ENCODE measurements around the gene CRIP1. TPM values are rescaled to one million over a fixed set of nuclear protein-coding genes. Genes with fewer than 3 reads are reported as not detected.
A peak's percentile ranks its signal among the peaks of the same experiment; 100 is the strongest.

CRIP1 gene
- total RNA-seq, 8 experiments from 2014 or later: 3.3 to 14.5 (median 5.1) TPM

GRCh38 chr14:105490572-105491365, 4.1 kb downstream of the CRIP1 start, which contains the start of gene TEDC1:
TSS of gene TEDC1 (plus strand) at chr14:105491246. CDS start at chr14:105491376, 130 bp downstream.
- peak; percentile 71 to 87 (median 82) for ATAC-seq (replicated peaks in 6 of 8)
- WGBS, 10 experiments: 0 to 10% (median 3%) methylated on average over 2 to 10 of the region's 94 CpGs; no CpG with 5 or more reads in 7 of the 10 experiments
- Histone ChIP-seq H3K4me1 (replicated peaks in 1 of 2) (peaks cover 23 to 31% of the 10 kb centered on the region in 2 donors), H3K4me3 (peak within 1 kb of the TSS; percentile 50 to 78 (median 62)), H3K27ac (peak within 1 kb of the TSS; percentile 75 to 87)
- in situ Hi-C loops (cut with MboI; ENCODE audit: low pct_unique_long_range_greater_than_20kb in 2 of 9, low sequenced_read_pairs in 9 of 9, unreplicated experiment in 9 of 9): no loop called here

GRCh38 chr14:105491366-105491973, 4.8 kb downstream of the CRIP1 start:
- WGBS, 10 experiments: 0% methylated on average over 2 of the region's 53 CpGs; no CpG with 5 or more reads in 9 of the 10 experiments
- Histone ChIP-seq H3K27ac (peak overlapping the region in 1 of 2 donors; percentile 36), H3K4me3 (peak overlapping the region; percentile 42 to 78 (median 54)), H3K4me1 (replicated peaks in 1 of 2) (peaks cover 17 to 24% of the 10 kb centered on the region in 2 donors)
- peak in 2 of 8 experiments; percentile 0 to 4 for ATAC-seq (replicated peaks in 6 of 8)
- in situ Hi-C loops (cut with MboI; ENCODE audit: low pct_unique_long_range_greater_than_20kb in 2 of 9, low sequenced_read_pairs in 9 of 9, unreplicated experiment in 9 of 9): no loop called here

GRCh38 chr14:105492031-105492970, 5.6 kb downstream of the CRIP1 start:
- in situ Hi-C loops (cut with MboI; ENCODE audit: low pct_unique_long_range_greater_than_20kb in 2 of 9, low sequenced_read_pairs in 9 of 9, unreplicated experiment in 9 of 9): no loop called here
- no peak for ATAC-seq (replicated peaks in 6 of 8)
- H3K4me3 ChIP-seq: peak overlapping the region in 1 of 5 donors; percentile 59
- H3K4me1 ChIP-seq (replicated peaks in 1 of 2): peaks cover 8 to 20% of the 10 kb centered on the region in 2 donors
- WGBS, 10 experiments: 60 to 100% (median 94%) methylated on average over 2 to 12 of the region's 24 CpGs; no CpG with 5 or more reads in 6 of the 10 experiments
- no peak overlapping the region for H3K27ac ChIP-seq

GRCh38 chr14:105492971-105493871, 6.5 kb downstream of the CRIP1 start:
- H3K4me1 ChIP-seq (replicated peaks in 1 of 2): peaks cover 8 to 15% of the 10 kb centered on the region in 2 donors
- 60 to 100% (median 100%) methylated on average over 1 of the region's 20 CpGs; no CpG with 5 or more reads in 4 of the 10 experiments for WGBS, 10 experiments
- ATAC-seq (replicated peaks in 6 of 8): no peak
- in situ Hi-C loops (cut with MboI; ENCODE audit: low pct_unique_long_range_greater_than_20kb in 2 of 9, low sequenced_read_pairs in 9 of 9, unreplicated experiment in 9 of 9): no loop called here
- no peak overlapping the region for H3K4me3 ChIP-seq
- no peak overlapping the region for H3K27ac ChIP-seq

GRCh38 chr14:105493921-105494605, 7.4 kb downstream of the CRIP1 start:
- in situ Hi-C loops (cut with MboI; ENCODE audit: low pct_unique_long_range_greater_than_20kb in 2 of 9, low sequenced_read_pairs in 9 of 9, unreplicated experiment in 9 of 9): no loop called here
- no peak overlapping the region for H3K27ac ChIP-seq
- ATAC-seq (replicated peaks in 6 of 8): no peak
- no peak overlapping the region for H3K4me3 ChIP-seq
- WGBS, 10 experiments: 100% methylated on average over 1 of the region's 16 CpGs; no CpG with 5 or more reads in 9 of the 10 experiments
- H3K4me1 ChIP-seq (replicated peaks in 1 of 2): peaks cover 7 to 8% of the 10 kb centered on the region in 2 donors

GRCh38 chr14:105494606-105494929, 7.9 kb downstream of the CRIP1 start:
- in situ Hi-C loops (cut with MboI; ENCODE audit: low pct_unique_long_range_greater_than_20kb in 2 of 9, low sequenced_read_pairs in 9 of 9, unreplicated experiment in 9 of 9): no loop called here
- no peak overlapping the region for H3K4me3 ChIP-seq
- H3K4me1 ChIP-seq (replicated peaks in 1 of 2): peaks cover 3 to 7% of the 10 kb centered on the region in 2 donors
- no peak overlapping the region for H3K27ac ChIP-seq
- 90 to 100% (median 97%) methylated on average over 1 to 6 of the region's 6 CpGs; no CpG with 5 or more reads in 4 of the 10 experiments for WGBS, 10 experiments
- no peak for ATAC-seq (replicated peaks in 6 of 8)

- no peak for ATAC-seq (replicated peaks in 6 of 8)
- Histone ChIP-seq H3K4me1 (replicated peaks in 1 of 2) (peaks cover 8 to 9% of the 10 kb centered on the region in 2 donors), H3K27ac (no peak overlapping the region), H3K4me3 (no peak overlapping the region)
- in situ Hi-C loops (cut with MboI; ENCODE audit: low pct_unique_long_range_greater_than_20kb in 2 of 9, low sequenced_read_pairs in 9 of 9, unreplicated experiment in 9 of 9): no loop called here
- 93 to 100% methylated on average over 1 to 5 of the region's 18 CpGs; no CpG with 5 or more reads in 8 of the 10 experiments for WGBS, 10 experiments
Measured at GRCh38 chr14:105495101-105495989, 8.7 kb downstream of the CRIP1 start.

- in situ Hi-C loops (cut with MboI; ENCODE audit: low pct_unique_long_range_greater_than_20kb in 2 of 9, low sequenced_read_pairs in 9 of 9, unreplicated experiment in 9 of 9): no loop called here
- H3K4me1 ChIP-seq (replicated peaks in 1 of 2): peaks cover 8 to 9% of the 10 kb centered on the region in 2 donors
- no peak for ATAC-seq (replicated peaks in 6 of 8)
- H3K4me3 ChIP-seq: no peak overlapping the region
- 80 to 100% (median 93%) methylated on average over 1 to 5 of the region's 18 CpGs; no CpG with 5 or more reads in 5 of the 10 experiments for WGBS, 10 experiments
- H3K27ac ChIP-seq: no peak overlapping the region
Measured at GRCh38 chr14:105495990-105496830, 9.5 kb downstream of the CRIP1 start.

- ATAC-seq (replicated peaks in 6 of 8): no peak
- 92 to 100% methylated on average over 1 to 2 of the region's 32 CpGs; no CpG with 5 or more reads in 8 of the 10 experiments for WGBS, 10 experiments
- in situ Hi-C loops (cut with MboI; ENCODE audit: low pct_unique_long_range_greater_than_20kb in 2 of 9, low sequenced_read_pairs in 9 of 9, unreplicated experiment in 9 of 9): no loop called here
- Histone ChIP-seq H3K4me3 (no peak overlapping the region), H3K4me1 (replicated peaks in 1 of 2) (peaks cover 5 to 9% of the 10 kb centered on the region in 2 donors), H3K27ac (no peak overlapping the region)
Measured at GRCh38 chr14:105496831-105497591, 10.3 kb downstream of the CRIP1 start.
